NT2/D1 (cell line): ENCODE data around the gene AKAP6.

Experiments used
- SUZ12 ChIP-seq: IDR thresholded peaks from 2 replicates; pipeline ENCODE4 v1.6.1; 2011; ENCODE audit not compliant: insufficient read length, insufficient read depth; ENCODE audit errors: extremely low read depth
- YY1 ChIP-seq: IDR thresholded peaks from 2 replicates; pipeline ENCODE4 v1.6.1; 2011; ENCODE audit not compliant: insufficient read length, insufficient read depth
- ZNF274 ChIP-seq: IDR thresholded peaks from 2 replicates; pipeline ENCODE4 v1.6.1; 2011; ENCODE audit warnings: mild to moderate bottlenecking, low read depth, low read length

DNA sequence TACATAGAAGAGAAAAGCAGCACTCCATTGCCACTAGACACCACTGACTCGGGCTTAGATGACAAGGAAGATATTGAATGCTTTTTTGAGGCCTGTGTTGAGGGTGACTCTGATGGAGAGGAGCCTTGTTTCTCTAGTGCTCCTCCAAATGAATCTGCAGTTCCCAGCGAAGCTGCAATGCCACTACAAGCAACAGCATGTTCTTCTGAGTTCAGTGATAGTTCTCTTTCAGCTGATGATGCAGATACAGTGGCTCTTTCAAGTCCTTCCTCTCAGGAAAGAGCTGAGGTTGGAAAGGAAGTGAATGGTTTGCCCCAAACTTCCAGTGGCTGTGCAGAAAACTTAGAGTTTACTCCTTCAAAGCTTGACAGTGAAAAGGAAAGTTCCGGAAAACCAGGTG lies 495.1 kb downstream of the AKAP6 start:
- TF ChIP-seq ZNF274 (no peak), YY1 (no peak), SUZ12 (no peak)
